Stimulated activated CD4-positive, alpha-beta T cell treated with anti-CD3 and anti-CD28 coated beads, Interleukin-12 subunit alpha, Interleukin-12 subunit beta, amount 100 ng/mL, for 48 hours (primary cell): ENCODE measurements around the gene RPL3.
A peak's percentile ranks its signal among the peaks of the same experiment; 100 is the strongest.
"Not testable (repeated sequence)": the region's sequence is repeated elsewhere in the genome, so short reads cannot be mapped to it uniquely, and the experiment has no call there.

Experiments
- DNase-seq, 3 donors: peaks; one replicate each; pipeline ENCODE4 v3.0.0-alpha.2; 2020; ENCODE audit warnings: low read depth in 2 of 3, low spot score in 1 of 3

Gene RPL3

DNA sequence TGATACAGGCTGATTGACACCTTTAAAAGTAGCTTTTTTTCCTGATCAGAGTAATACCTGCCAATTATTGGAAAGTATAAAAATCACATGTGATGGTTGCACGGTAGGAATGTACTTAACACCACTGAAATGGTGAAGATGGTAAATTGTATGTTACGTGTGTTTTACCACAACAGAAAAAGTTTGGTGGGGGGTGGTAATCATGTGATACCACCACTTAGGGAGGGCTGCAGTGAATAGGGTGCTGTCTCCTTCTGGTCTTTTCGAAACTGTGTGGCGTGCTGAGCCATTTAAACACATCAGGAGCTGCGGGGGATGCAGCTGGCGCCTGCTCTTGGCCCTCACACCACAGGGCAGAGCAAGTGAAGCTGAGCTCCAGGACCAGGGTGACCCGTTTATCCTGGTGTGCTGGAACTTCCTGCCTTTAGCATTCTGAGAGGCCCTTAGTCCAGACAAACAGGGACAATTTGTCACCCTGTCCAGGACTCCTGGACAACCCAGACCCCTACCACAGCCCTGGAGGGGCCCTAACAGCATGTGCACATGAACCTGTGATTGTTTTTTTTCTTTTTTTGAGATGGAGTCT is 33.0 kb upstream of the RPL3 start:
- DNase-seq = no peak

DNA sequence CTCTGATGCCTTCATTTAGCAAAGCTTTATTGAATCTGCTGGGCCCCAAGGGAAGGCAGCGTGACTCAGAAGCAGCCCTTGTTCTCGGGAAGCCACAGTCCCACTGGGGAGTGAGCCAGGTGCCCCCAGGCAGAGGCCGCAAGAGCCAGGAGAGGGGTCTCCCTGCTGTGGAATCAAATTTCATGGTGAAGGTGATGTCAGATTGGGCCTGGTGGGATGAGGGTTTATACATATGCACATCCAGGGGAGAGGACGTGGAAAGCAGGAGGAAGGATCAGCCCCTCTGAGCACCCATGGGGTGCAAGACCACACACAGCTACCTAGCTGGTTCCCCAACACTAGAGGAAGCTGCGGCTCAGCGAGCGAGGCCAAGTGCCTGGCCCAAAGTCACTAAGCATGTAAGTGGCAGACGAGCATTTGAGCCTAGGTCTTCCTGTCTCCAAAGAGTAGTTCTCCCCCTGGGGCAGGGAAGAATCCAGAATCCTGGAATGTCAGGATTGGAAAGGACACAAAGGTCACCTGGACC is 32.3 kb upstream of the RPL3 start:
- no peak for DNase-seq

DNA sequence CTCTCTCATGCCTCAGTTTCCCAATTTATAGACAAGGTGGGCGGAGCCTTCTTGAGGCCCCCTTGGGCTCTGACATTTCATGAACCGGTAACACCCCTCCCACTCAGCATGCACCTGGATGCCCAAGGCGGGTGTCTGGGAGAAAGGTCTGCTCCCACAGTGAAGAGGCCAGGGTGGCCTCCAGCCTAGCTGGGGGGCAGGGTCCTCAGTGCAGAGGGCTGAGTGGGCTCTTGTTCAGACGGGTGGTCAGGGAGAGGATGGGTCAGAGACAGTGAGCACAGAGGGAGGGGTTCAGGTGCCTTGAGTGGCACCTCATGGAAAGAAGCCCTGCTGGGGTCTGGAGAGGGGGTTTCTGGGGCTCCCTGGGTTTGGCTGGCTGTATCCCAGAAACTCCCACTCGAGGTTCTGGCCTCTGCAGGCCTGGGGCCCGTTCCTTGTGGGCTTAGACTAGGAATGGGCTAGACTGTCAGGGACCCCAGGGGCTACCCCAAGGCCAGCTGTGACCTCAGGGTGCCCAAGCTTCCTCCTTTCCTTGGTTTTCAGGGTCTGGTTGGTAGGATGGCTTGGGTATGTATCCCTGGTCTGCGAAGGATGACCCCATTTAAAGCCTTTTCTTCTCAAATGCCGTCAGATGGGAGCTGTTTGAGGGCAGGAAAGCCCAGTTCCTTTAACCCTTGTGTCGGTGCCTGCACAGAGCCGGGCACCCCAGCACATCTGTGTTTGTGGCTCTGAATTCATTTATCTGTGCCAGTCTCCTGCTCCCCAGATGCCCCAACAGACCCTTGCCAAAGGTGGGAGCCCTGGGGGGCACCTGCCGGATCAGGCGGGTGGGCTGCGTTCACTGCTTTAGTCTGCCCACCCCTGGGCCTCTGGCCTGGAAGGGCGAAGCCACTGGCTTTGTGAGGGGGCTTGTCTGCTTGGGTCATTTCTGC is 31.6 kb upstream of the RPL3 start:
- DNase-seq = no peak

DNA sequence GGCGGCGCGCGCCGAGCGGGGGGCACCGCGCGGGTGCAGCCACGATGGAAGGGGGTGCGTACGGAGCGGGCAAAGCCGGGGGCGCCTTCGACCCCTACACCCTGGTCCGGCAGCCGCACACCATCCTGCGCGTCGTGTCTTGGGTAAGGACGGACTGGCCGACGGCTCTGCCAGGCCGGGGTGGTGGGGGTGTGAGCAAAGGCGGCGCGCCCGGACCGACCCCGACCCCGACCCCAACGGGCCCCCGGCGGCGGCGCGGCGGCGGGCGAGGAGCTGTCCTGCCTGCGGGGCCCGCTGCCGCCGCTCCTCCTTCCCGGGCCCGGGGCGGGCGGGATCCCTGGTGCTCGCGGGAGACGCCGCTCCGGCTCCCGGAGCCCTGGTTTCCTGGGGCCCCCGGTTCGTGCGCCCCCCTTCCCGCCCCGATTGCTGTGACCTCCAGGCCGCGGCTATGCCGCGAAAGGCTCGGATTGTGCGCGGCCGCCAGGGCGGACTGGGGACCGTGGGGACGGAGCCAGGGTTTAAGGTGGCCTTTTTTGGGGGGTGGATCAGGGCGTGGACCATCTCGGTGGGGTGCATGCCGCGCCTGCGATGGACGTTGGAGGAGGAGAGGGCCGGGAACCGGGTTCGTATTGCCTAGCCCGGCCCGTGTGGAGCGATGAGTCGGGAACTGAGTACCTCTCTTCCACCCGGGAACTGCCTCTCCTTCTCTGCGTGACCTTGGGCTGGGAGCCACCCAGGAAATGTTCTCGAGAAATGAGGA is 30.7 kb upstream of the RPL3 start, which contains the start of gene SYNGR1:
Gene SYNGR1, plus strand, starts transcription at position 25 of the 760 bp plus-strand sequence. Its CDS starts 20 bp downstream, at position 45.
- no peak for DNase-seq

DNA sequence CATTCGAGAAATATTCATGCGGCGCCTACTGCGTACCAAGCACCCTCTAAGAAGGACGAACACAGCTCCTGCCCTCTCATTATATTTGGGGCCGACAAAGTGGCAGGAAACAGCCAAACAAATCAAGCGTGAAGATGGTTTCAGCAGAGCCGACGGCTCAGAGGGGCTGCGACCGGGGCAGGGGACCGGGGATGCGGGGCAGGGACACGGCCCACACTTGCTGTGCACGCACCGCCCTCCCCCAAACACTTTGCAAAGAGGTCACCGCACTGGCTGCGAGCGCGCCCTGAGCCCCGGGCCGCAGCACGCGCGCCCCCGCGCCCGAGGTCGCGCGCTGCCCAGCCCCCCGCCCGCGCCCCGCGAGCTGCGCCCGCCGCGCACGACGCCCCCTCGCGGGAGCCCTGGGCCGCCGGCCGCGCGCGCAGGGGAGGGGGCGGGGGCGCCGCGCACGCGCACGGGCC is 30.1 kb upstream of the RPL3 start:
- no peak for DNase-seq

DNA sequence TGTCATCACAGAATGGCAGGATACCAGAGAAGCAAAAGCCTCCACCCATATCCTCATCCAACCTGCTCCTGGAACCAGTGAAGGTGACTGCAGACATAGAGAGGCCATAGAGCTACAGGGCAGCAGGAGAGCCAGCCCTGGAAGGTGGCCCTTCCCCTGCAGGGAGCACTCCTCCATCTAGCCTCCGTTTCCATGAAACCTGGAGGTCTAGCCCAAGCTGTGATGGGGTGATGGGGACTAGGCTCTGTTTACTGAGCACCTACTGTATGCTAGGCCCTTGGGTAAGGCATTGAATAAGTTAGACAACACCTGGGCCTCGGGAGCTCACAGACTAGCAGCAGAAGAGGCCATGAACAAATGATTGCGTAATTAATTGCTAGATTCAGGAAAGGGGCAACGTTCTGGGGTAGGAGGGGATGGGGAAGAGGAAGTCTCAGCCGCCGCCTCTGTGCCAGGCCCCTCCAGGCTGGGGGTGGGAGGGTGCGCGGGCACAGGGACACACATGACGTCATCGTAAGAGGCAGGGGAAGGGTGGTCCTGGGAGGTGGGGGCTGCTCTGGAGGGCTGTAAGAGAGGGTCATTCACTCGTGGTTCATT is 29.6 kb upstream of the RPL3 start:
- no peak for DNase-seq

DNA sequence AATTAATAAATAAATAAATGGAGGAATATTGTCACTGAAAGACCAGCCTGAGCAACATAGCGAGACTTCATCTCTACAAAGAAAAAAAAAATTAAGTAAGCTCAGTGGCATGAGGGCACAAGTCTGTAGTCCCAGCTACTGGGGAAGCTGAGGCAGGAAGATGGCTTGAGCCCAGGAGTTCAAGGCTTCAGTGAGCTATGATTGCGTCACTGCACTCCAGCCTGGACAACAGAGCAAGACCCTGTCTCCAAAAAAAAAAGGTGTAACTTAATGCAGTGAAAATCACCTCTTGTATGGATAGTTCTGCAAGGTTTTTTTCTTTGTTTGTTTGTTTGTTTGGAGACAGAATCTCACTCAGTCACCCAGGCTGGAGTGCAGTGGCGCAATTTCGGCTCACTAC is 25.8 kb upstream of the RPL3 start:
- no peak for DNase-seq

DNA sequence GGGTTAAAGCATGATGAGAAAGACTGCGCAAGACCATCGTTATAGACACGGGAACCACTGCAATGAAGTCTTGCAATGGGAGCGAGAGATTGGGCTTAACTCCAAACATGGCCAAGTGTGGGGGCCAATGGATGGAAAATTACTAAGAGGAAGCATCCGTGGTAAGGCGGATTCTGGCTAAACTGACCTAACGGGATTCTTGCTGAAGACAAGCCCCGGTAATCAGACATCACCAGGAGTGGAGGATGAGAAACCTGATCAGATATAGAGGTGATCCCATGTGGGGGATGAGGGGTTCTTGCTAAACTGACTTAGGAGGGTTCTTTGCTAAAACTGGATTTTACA is 24.6 kb upstream of the RPL3 start:
- no peak for DNase-seq

DNA sequence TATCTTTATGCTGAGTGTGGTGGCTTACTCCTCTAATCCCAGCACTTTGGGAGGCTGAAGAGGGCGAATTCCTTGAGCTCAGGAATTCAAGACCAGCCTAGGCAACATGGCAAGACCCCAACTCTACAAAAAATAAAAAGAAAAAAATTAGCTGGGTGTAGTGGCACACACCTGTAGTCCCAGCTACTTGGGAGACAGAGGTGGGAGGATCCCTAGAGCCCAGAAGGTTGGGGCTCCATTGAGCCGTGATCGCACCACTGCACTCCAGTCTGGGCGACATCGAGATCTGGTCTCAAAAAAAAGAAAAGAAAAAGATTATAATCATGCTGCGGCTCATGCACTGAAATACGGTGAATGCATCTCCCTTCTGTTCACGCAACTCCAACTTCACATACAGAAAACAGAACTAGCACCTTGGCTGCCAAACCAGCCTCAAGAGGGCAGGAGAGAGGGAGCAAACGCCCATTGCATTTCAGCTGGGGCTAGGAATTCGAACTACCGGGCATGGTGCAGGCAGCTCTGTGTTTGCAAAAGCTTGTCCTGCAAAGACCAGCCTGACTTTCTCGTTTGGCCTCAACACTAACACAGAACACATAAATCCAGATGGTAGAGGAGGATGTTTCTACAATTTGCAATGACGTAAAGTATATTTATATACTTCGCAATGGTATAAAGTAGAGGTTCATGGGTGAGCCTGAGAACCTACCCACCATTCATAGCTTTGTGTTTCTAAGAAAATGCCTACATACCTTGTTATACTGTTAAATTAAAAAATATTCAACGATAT is 24.0 kb upstream of the RPL3 start:
- DNase-seq = peak; percentile 15 to 41 (median 32)

DNA sequence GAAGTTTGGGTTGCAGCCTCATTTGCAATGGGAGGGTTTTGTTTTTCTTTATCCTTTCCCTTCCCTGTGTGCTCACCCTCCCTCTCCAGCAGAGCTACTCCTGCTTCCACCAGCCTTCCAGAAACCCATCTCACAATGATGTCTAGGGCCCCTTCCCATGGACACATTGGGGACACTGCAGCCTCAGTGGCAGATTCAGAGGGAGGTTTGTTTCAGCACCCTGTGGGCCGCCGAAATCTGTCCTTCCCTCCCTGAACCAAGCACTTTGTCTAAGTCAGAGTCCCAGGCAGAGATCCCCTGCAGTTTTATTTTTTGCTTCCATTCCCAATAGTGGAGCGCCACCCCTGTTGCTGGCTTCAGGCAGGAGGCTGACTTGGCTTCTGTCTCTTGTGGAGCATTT is 21.8 kb upstream of the RPL3 start:
- DNase-seq = no peak

DNA sequence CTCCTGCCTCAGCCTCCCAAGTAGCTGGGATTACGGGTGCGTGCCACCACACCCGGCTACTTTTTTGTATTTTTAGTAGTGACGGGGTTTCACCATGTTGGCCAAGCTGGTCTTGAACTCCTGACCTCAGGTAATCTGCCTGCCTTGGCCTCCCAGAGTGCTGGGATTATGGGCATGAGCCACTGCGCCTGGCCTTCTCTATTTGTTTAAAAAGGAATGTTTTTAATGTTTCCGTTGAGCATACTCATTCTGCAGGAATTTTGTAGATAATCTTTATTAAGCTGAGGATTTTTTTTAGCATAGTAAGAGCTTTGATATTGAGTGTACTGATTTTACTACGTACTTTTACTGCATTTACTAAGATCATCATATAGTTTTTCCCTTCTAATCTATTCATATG is 20.4 kb upstream of the RPL3 start:
- DNase-seq = not testable (repeated sequence)

DNA sequence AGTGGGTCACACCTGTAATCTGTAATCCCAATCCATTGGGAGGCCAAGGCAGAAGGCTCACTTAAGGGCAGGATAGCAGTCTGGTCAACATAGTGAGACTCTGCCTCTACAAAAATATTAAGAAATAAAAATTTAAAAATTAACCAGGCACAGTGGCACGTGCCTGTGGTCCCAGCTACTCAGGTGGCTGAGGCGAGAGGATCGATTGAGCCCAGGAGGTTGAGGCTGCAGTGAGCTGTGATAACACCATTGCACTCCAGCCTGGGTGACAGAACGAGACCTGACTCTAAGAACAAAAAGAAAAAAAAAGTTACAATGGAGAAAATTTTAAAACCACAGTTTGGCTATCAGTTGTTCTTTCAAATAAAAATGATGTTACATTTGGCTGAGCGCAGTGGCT is 17.0 kb upstream of the RPL3 start:
- no peak for DNase-seq

DNA sequence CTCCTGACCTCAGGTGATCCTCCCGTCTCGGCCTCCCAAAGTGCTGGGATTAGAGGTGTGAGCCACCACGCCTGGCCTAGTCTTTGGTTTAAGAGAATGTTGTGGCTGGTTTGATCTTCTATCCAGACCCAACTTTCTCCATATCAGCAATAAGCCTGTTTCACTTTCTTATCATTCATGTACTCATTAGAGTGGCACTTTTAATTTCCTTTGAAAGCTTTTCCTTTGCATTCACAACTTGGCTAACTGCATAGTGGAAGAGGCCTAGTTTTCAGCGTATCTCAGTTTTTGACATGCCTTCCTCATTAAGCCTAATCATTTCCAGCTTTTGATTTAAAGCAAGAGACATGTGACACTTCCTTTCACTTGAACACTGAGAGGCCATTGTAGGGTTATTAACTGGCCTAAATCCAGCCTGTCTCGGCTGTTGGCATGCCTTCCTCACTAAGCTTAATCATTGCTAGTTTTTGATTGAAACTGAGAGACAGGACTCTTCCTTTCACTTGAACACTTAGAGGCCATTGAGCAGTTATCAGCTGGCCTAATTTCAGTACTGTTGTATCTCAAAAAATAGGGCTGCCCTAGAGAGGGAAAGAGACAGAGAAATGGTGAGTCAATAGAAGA is 13.1 kb upstream of the RPL3 start:
- DNase-seq = no peak

DNA sequence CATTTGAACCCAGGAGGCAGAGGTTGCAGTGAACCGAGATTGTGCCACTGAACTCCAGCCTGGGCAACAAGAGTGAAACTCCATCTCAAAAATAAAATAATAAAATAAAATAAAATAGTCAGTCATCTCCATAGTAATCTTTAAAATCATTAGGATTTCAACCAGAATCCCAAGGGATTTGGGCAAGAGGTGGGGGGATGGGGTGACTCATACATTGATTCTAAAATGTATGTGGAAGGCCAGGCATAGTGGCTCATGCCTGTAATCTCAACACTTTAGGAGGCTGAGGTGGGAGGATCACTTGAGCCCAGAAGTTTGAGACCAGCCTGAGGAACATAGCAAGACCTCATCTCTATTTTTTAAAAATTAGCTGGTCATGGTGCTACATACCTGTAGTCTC is 11.1 kb upstream of the RPL3 start:
- DNase-seq = not testable (repeated sequence)

DNA sequence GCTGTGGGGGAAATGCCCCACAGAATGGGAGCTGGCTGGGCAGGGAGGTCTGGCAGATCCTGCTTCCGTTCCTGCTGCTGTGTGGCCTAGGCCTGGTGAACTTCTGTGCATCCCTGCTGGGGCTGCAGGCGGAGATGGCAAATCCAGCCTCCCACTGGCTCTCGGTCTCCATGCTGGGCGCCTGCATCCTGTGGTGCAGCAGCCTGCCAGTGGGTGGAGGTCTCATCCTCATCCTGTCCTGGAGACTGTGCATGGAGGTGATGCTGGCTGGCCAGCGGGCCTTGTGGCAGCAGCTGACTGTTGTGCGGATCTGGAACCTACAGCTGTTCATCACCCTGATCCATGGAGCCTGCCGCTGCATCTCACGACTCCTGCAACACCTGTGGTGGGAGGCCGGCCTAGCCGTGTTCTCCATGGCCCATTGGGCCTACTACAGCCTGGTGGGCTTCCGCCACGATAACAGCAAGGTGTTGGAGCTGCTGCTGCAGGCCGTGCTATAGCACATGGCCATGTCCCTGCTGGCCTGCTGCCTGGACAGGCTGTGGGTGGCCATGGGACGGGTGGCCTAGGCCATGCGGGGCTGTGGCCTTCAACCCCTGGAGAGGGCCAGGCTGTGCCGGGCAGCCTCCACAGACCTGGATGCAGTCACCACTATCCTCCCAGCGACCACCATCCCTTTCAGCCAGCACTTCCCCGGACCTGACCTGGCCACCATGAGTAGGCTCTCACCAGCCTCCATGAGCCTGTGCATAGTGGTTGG is 8.8 kb upstream of the RPL3 start:
- no peak for DNase-seq

DNA sequence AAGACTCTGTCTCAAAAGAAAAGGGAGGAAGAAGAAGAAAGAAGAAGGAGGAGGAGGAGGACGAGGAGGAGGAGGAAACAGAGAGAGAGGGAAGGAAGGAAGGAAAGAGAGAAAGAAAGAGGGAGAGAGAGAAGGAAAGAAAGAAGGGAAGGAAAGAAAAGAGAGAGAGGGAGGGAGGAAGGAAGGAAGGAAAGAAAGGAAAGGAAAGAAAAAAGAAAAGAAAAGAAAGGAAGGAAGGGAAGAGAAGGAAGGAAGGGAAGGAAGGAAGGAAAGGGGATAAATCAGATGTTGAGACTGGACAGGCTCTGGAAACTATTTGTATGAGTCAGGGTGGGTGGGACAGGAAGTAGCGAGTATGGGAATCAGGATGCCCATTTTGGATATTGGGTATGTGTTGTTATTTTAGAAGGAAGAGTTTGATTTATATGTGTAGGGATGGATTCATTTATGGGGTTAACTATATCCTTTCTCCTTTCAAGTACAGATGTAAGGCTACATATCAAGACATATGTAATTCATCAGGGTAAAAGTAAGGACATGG is 6.0 kb upstream of the RPL3 start:
- no peak for DNase-seq

DNA sequence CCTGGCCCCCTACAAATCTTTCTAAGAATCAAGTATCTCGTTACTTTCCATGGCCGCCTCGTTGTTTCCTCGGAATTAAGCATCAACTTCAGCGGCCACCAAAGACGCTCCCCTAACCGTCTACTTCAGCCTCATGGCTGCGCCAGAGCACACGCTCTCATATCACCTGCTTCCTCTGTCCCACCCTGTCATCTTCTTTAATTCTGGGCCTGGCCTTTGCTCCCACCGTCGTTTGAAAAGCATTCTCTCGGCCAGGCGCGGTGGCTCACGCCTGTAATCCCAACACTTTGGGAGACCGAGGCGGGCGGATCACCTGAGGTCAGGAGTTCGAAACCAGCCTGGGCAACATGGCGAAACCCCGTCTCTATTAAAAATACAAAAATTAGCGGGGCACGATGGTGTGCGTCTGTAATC is 1.2 kb upstream of the RPL3 start:
- not testable (repeated sequence) for DNase-seq

DNA sequence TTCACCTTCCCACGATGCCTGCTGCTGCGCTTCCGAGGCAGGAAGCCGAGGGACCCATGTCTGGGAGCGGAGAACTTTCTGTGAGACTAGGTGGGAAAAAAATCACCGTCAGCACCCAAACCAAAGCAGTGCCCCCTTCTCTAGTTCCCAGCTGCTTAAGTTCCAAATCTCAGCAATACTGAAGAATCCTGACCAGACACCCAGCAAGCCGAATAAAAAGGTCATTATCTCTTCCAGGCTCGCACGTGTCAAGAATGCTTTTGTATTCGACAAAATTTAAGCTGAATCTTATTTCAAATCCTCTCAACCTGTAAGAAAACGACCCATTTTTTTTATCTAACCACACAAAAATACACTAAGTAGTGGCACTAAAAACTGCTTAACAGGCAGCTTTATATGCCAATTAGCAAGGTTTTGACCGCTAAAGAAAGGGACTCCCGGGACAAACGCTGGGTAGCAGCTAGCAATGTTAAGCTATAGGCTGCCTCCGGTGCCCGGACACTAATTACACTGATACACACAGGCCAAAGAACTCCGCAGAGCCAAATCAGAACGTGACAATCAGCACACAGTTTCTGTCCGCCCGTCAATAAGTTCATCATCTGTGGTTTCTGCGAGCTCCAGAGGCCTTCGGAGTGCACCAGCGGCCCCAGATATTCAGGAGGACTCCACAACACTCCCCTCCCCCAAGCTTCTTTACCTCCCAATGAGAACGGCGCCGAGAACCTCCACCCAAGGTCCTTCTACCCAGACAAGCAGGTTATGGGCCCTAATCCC is 728 bp downstream of the RPL3 start:
- peak in 1 of 3 donors; percentile 44 for DNase-seq
